Measurements from ENCODE around the gene ANO4.

GRCh38 chr12:100808777-100809176, 14.2 kb downstream of the ANO4 start:
- TF ChIP-seq CTCF (conservative IDR thresholded peaks at IDR 0.05) (no peak), ZFX (IDR thresholded peaks at IDR 0.05) (no peak)
